Central memory CD8-positive, alpha-beta T cell (primary cell): ENCODE results near the gene ACSS1.

Experiments used
- ATAC-seq: fragments of 150-1000 bp; cut with Tn5 transposase; replicated peaks from 2 replicates; pipeline ENCODE4 v1.10.0; 2022; ENCODE audit warnings: mild to moderate bottlenecking, moderate FRiP score, moderate number of reproducible peaks; ENCODE audit not compliant: poor library complexity, severe bottlenecking; ENCODE audit errors: extremely low read depth
- DNase-seq, 2 donors: peaks; one replicate each; pipeline ENCODE4 v3.0.0; 2021; ENCODE audit warnings: low spot score in 2 of 2
- H3K27ac Mint-ChIP-seq: one replicate; pipeline ENCODE4 v1.8.0; 2022; ENCODE audit warnings: low read depth, mild to moderate bottlenecking, moderate library complexity, mixed read lengths
- H3K27me3 Mint-ChIP-seq: one replicate; pipeline ENCODE4 v1.8.0; 2022; ENCODE audit warnings: mixed read lengths
- H3K36me3 Mint-ChIP-seq: one replicate; pipeline ENCODE4 v1.8.0; 2022; ENCODE audit warnings: mild to moderate bottlenecking, moderate library complexity, mixed read lengths; ENCODE audit not compliant: insufficient read depth
- H3K4me1 Mint-ChIP-seq: one replicate; pipeline ENCODE4 v1.8.0; 2022; ENCODE audit warnings: mixed read lengths
- H3K4me3 Mint-ChIP-seq: one replicate; pipeline ENCODE4 v1.8.0; 2022; ENCODE audit warnings: mild to moderate bottlenecking, moderate library complexity, mixed read lengths
- H3K9me3 Mint-ChIP-seq: one replicate; pipeline ENCODE4 v1.8.0; 2022; ENCODE audit warnings: mixed read lengths

Gene ACSS1

GRCh38 chr20:24979036-24979960 is 78.6 kb downstream of the ACSS1 start:
- H3K36me3 Mint-ChIP-seq, result peaks cover 66% of the 10 kb centered on the region
- no peaks in the 10 kb centered on the region for H3K27me3 Mint-ChIP-seq
- no peak for ATAC-seq
- H3K9me3 Mint-ChIP-seq, result no peaks in the 10 kb centered on the region
- peak overlapping the region; percentile 31 for H3K4me3 Mint-ChIP-seq
- H3K4me1 Mint-ChIP-seq, result peaks cover 74% of the 10 kb centered on the region
- no peak for DNase-seq
- H3K27ac Mint-ChIP-seq, result peak overlapping the region; percentile 82

GRCh38 chr20:24978513-24978912 is 79.4 kb downstream of the ACSS1 start:
- Mint-ChIP-seq H3K9me3 (no peaks in the 10 kb centered on the region), H3K27ac (peak overlapping the region; percentile 82), H3K27me3 (no peaks in the 10 kb centered on the region), H3K36me3 (peaks cover 65% of the 10 kb centered on the region), H3K4me1 (peaks cover 72% of the 10 kb centered on the region), H3K4me3 (no peak overlapping the region)
- no peak for ATAC-seq
- DNase-seq, result no peak

DNA sequence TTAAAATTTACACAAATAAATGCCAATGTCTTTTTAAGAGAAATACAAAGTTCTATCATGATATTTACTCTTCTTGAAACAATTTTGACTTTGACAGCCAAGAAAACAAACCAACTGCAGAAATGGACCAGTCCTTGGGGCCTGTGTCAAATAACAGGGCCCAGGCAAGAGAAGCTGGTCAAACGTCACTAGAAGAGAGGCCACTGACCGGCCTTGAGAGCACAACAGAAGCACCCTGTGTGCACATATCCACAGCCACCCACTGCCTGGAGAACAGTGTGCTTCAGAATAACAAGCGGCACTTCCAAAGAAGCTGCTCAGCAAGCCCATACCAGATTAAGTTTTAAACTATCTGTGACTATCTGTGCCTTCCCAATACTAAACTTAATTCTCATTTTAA is 80.1 kb downstream of the ACSS1 start:
- Mint-ChIP-seq H3K4me1 (peaks cover 69% of the 10 kb centered on the region), H3K4me3 (no peak overlapping the region), H3K36me3 (peaks cover 63% of the 10 kb centered on the region), H3K27me3 (no peaks in the 10 kb centered on the region), H3K27ac (peak overlapping the region; percentile 78), H3K9me3 (no peaks in the 10 kb centered on the region)
- no peak for DNase-seq
- no peak for ATAC-seq

- H3K27ac Mint-ChIP-seq, result peak overlapping the region; percentile 78
- H3K4me3 Mint-ChIP-seq, result no peak overlapping the region
- ATAC-seq, result no peak
- no peaks in the 10 kb centered on the region for H3K9me3 Mint-ChIP-seq
- peaks cover 59% of the 10 kb centered on the region for H3K36me3 Mint-ChIP-seq
- no peaks in the 10 kb centered on the region for H3K27me3 Mint-ChIP-seq
- H3K4me1 Mint-ChIP-seq, result peaks cover 64% of the 10 kb centered on the region
- no peak for DNase-seq
These were observed 80.6 kb downstream of the ACSS1 start for GRCh38 chr20:24977336-24977735.

DNA sequence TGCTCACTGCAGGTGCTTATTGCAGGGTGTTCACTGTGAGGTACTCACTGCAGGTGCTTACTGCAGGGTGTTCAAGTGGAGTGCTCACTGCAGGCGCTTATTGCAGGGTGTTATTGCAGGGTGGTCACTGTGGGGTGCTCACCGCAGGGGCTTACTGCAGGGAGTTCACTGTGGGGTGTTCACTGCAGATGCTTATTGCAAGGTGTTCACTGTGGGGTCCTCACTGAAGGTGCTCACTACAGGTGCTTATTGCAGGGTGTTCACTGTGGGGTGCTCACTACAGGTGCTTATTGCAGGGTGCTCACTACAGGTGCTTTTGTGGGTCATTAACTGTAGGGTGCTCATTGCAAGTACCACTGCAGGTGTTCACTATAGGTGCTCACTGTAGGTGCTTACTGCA is 85.6 kb downstream of the ACSS1 start:
- Mint-ChIP-seq H3K27ac (no peak overlapping the region), H3K27me3 (no peaks in the 10 kb centered on the region), H3K9me3 (no peaks in the 10 kb centered on the region), H3K4me3 (no peak overlapping the region), H3K36me3 (peaks cover 59% of the 10 kb centered on the region), H3K4me1 (peaks cover 49% of the 10 kb centered on the region)
- DNase-seq (no peak), ATAC-seq (no peak)

GRCh38 chr20:24971376-24972101 is 86.4 kb downstream of the ACSS1 start:
- H3K4me3 Mint-ChIP-seq, result no peak overlapping the region
- DNase-seq (no peak), ATAC-seq (no peak)
- H3K27me3 Mint-ChIP-seq, result no peaks in the 10 kb centered on the region
- H3K9me3 Mint-ChIP-seq, result no peaks in the 10 kb centered on the region
- H3K4me1 Mint-ChIP-seq, result peaks cover 45% of the 10 kb centered on the region
- H3K36me3 Mint-ChIP-seq, result peaks cover 55% of the 10 kb centered on the region
- peak overlapping the region; percentile 90 for H3K27ac Mint-ChIP-seq

DNA sequence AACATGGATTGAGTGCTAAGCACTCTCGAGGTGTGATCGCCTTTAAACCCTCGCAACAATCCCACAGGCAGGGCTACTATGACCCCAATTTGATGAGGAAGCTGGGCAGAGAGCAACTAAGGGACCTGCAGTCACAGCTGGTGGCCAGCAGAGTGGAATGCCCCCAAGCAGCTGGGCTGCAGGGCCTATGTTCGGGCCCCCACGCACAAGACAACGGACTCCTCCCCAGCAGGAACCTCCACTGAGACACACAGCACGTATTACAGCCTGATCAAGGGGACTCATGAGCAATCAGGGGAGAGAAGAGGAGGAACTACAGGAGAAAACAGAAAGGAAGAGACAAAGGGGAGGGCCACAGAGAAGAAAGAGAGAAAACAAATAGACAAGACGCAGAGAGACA is 87.2 kb downstream of the ACSS1 start:
- ATAC-seq, result no peak
- Mint-ChIP-seq H3K4me3 (no peak overlapping the region), H3K9me3 (no peaks in the 10 kb centered on the region), H3K27ac (peak overlapping the region; percentile 90), H3K36me3 (peaks cover 58% of the 10 kb centered on the region), H3K4me1 (peaks cover 44% of the 10 kb centered on the region), H3K27me3 (no peaks in the 10 kb centered on the region)
- DNase-seq, result no peak

- Mint-ChIP-seq H3K27ac (peak overlapping the region; percentile 90), H3K27me3 (no peaks in the 10 kb centered on the region), H3K4me1 (peaks cover 51% of the 10 kb centered on the region), H3K9me3 (no peaks in the 10 kb centered on the region), H3K4me3 (no peak overlapping the region), H3K36me3 (peaks cover 62% of the 10 kb centered on the region)
- ATAC-seq (no peak), DNase-seq (no peak)
These were observed 87.8 kb downstream of the ACSS1 start for GRCh38 chr20:24970030-24970553.

DNA sequence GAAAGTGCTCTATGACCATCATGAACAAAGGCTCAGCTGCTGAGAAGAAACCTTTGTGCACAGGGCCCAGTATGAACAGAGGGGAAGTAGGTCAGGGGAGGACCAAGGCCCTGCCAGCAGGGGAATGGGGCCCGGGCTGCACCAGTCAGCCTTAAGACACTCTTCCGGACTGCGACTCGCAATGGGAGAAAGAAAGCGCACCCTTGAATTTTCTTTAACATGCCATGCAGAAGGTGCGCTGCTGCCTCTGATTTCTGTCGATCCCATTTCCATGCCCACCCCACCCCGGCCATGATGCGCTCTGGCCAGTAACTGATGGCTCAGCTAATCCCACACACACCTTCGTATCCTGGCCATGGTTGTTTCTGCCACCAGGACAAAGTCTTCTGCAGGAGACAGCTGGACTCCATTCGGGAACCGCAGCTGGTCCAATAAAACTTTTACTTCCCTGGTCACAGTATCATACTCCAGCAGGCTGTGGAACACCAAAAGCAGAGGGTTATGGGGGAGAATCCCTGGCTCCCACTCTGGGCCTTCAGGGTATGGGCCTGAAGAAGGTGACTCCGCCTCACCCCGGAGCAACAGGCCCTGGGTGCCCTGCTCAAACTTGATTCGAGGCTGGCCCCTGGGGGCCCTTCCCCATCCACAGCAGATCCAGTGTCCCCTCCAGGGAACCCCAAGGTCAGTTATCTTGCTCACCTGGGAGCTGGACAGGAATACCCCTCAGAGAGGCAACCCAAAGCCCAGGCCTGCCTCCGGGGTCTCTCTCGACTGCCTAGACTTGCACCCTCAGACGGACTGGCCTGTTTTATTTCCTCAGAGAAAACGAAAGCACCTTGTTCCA is 88.5 kb downstream of the ACSS1 start:
- ATAC-seq, result no peak
- Mint-ChIP-seq H3K27me3 (no peaks in the 10 kb centered on the region), H3K27ac (peak overlapping the region; percentile 90), H3K4me1 (peaks cover 57% of the 10 kb centered on the region), H3K9me3 (no peaks in the 10 kb centered on the region), H3K4me3 (no peak overlapping the region), H3K36me3 (peaks cover 67% of the 10 kb centered on the region)
- DNase-seq, result no peak

DNA sequence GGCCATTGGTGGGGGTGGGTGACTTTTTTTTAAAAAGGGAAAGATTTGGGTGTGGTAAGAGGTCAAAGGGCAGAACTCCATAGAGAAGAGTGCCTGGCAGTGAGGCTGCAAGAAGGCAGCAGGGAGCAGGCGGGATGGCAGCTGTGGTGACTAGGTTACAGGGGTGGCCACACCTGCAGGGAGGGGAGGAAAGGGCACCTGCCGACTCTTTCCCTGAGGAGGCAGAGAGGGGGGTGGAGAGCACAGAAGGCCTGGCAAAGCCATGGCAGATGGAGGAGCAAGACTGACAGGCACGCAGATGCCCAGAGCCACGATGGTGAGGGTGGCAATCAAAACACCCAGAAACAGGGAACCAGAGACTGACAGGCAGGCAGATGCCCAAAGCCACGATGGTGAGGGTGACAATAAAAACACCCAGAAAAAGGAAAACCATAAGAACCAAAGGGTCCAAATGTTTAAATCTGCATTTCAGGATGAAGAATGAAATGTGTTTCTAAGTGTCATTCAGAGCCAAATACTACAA is 89.6 kb downstream of the ACSS1 start:
- Mint-ChIP-seq H3K27ac (peak overlapping the region; percentile 96), H3K4me3 (no peak overlapping the region), H3K27me3 (no peaks in the 10 kb centered on the region), H3K9me3 (no peaks in the 10 kb centered on the region), H3K36me3 (peaks cover 71% of the 10 kb centered on the region), H3K4me1 (peaks cover 55% of the 10 kb centered on the region)
- no peak for DNase-seq
- ATAC-seq, result no peak

GRCh38 chr20:24966317-24967012 is 91.5 kb downstream of the ACSS1 start:
- no peak for ATAC-seq
- peaks cover 81% of the 10 kb centered on the region for H3K36me3 Mint-ChIP-seq
- H3K27me3 Mint-ChIP-seq, result no peaks in the 10 kb centered on the region
- DNase-seq, result no peak
- no peaks in the 10 kb centered on the region for H3K9me3 Mint-ChIP-seq
- peak overlapping the region; percentile 74 for H3K4me3 Mint-ChIP-seq
- peak overlapping the region; percentile 96 for H3K27ac Mint-ChIP-seq
- H3K4me1 Mint-ChIP-seq, result peaks cover 71% of the 10 kb centered on the region
